ENCODE measurements around the gene LTK.
A peak's percentile ranks its signal among the peaks of the same experiment; 100 is the strongest.
"Not testable (repeated sequence)": the region's sequence is repeated elsewhere in the genome, so short reads cannot be mapped to it uniquely, and the experiment has no call there.

Gene LTK

GRCh38 chr15:41474941-41475340 is 38.7 kb downstream of the LTK start:
- DNase-seq (ENCODE audit: low read depth in 3 of 3) = no peak

GRCh38 chr15:41474436-41474835 is 39.2 kb downstream of the LTK start:
- DNase-seq (ENCODE audit: low read depth in 3 of 3) = no peak

- no peak for DNase-seq (ENCODE audit: low read depth in 3 of 3)
Measured at GRCh38 chr15:41473418-41473817, 40.2 kb downstream of the LTK start.

GRCh38 chr15:41469644-41470043 is 44.0 kb downstream of the LTK start:
- DNase-seq (ENCODE audit: low read depth in 3 of 3) = not testable (repeated sequence)

GRCh38 chr15:41466711-41467110 is 46.9 kb downstream of the LTK start:
- no peak for DNase-seq (ENCODE audit: low read depth in 3 of 3)

GRCh38 chr15:41465822-41466421 is 47.7 kb downstream of the LTK start:
- peak in 1 of 3 experiments; percentile 14 for DNase-seq (ENCODE audit: low read depth in 3 of 3)

GRCh38 chr15:41464889-41465580 is 48.6 kb downstream of the LTK start:
- no peak for DNase-seq (ENCODE audit: low read depth in 3 of 3)

- no peak for DNase-seq (ENCODE audit: low read depth in 3 of 3)
Measured at GRCh38 chr15:41462084-41462795, 51.4 kb downstream of the LTK start.
